ENCODE data around the gene ANTKMT. TPM values are rescaled to one million over a fixed set of nuclear protein-coding genes. Genes with fewer than 3 reads are reported as not detected.

The ANTKMT gene
- total and polyA plus RNA-seq, 5 experiments from 2014 or later, result 44.3 to 128 (median 93.5) TPM

DNA sequence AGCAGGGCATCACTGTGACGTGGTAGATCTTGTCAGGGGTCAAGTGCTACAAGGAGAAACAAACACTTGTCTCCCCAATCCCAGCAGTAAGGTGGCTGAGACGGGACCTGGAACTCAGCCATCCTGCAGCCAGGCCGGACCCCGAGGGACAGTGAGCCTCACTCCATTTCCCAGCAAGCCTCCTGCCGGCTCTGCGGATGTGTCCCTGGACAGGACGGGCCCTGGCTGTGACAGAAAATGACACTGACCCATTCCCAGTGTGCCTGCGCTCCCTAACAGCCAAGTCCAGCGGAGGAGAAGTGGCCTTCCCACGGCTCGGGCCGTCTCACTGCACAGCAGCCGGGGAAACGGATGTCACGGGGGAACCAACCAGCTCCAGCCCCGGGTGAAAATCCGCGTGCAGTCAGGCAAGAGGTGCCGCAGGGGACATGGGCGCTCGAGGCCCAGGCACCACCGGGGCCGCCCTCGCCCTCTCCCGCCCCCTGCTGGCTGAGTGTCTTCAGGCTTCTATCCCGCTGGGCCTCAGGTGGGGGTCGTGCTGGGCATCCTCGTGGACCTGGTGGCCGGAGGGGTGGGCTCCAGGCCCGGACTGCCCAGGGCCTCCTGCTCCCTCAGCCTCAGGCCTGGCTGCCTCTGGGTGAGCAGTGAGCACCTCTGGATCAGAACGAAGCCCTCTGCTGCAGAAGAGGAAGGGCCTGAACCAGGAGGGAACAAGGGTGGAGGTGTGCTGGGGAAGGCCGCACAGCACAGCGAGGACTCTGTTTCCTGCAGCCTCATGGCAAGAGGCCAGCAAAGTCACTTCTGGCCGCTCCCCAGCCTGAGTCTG, 12.6 kb downstream of the ANTKMT start:
- H3K4me3 Mint-ChIP-seq, result no peak overlapping the region
- peak; percentile 45 to 66 for ATAC-seq
- H3K27ac Mint-ChIP-seq, result no peak overlapping the region
- peaks cover 0 to 5% (median 2%) of the 10 kb centered on the region in 4 donors for H3K4me1 Mint-ChIP-seq
- no peaks in the 10 kb centered on the region for H3K9me3 Mint-ChIP-seq
- peaks cover 0 to 35% (median 2%) of the 10 kb centered on the region in 3 donors for H3K36me3 Mint-ChIP-seq
- H3K27me3 Mint-ChIP-seq, result no peaks in the 10 kb centered on the region
- DNase-seq, result peak in 3 of 10 donors; percentile 47 to 78 (median 59)
- POLR2A ChIA-PET, result interaction anchor here (1.0 to 23.0 kb wide), 2 partner anchors 17 to 39 kb away, joined by 3 to 411 read pairs; partner anchors contain the start of genes ANTKMT, CCDC78, HAGHL and METRN

DNA sequence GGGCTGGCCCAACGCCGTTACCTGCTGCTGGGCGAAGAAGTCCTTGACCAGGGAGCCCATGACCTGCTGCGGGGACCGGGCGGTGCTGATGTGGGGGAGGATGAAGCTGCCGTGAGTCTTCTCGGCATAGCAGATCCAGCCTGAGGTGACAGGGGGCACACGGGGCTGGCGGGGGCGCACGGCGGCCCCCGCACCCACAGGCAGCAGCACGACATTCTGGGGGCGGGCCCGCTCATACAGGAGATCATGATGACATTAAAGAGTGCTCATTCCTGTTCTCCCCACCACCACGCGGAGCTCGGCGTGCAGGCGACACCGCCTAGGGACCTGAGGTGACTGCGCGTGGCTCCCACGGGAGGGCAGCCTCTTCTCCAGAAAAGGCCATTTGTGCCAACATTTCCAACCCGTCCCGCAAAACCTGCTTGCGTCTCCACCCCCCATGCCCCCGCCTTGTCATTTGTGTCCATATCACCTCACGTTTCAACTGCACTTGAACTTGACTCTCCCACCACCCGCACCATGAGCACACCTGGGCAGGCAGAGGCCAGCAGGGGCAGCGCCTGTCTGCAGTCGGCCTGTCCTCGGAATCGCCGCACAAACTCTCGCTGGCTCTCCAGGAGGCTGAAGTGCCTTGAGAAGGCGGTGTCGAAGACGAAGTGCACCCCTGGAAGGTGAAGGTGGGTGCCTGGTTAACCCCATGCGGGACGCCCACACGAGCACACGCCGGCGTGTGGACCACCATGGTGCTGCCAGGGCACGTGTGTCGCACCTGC, 13.4 kb downstream of the ANTKMT start:
- ATAC-seq, result no peak
- Mint-ChIP-seq H3K9me3 (no peaks in the 10 kb centered on the region), H3K4me1 (peaks cover 0 to 10% (median 4%) of the 10 kb centered on the region in 4 donors), H3K27me3 (no peaks in the 10 kb centered on the region), H3K36me3 (peaks cover 0 to 35% (median 2%) of the 10 kb centered on the region in 3 donors), H3K4me3 (no peak overlapping the region), H3K27ac (no peak overlapping the region)
- no peak for DNase-seq
- POLR2A ChIA-PET, result interaction anchor here (1.0 to 23.0 kb wide), 2 partner anchors 18 to 39 kb away, joined by 3 to 411 read pairs; partner anchors contain the start of genes ANTKMT, CCDC78, HAGHL and METRN

DNA sequence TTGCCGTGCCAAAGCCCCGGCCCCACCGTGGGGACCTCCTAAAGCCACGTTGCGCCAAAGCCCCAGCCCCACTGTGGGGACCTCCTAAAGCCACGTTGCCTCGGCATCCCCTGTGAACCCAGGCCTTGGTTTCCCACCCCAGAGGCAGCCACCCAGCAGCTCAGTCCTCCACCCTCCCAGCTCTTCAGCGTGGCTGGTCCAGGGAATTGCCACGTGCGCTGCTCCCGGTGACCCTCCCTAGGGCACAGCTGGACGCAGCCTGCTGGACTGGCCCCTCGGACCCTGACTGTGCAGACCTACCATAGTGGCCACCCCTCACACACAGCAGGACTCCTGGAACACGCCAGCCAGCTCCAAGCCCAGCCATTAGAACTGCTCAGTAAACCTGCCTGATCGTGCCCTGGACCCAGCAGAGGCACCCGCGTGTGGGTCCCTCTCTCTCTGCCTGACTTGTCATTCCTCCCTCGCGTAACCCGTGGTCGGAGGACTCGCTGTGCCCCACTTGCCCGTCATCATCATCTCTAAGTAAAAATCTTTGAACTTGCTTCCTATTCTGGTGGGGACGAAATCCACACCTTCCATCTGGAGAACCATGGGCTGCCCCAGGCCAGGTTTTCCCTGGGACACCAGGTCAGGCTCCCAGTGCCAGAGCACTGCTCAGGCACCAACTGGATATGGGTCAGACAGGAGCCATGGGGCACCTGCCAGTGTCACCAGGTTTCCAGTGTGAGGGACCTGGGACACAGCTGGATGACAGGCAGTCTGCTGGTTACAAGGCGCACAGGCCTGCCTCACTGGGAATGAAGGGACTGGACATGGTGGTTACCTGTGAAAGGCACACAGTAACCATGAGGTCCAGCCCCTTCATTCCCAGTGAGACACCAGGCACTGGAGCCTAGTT, 14.3 kb downstream of the ANTKMT start:
- H3K27ac Mint-ChIP-seq, result peak overlapping the region in 2 of 10 donors; percentile 56 to 72
- H3K27me3 Mint-ChIP-seq, result no peaks in the 10 kb centered on the region
- POLR2A ChIA-PET, result interaction anchor here (1.0 to 23.0 kb wide), 2 partner anchors 19 to 40 kb away, joined by 3 to 411 read pairs; partner anchors contain the start of genes ANTKMT, CCDC78, HAGHL and METRN
- DNase-seq, result no peak
- no peak for ATAC-seq
- peak overlapping the region in 1 of 10 donors; percentile 26 for H3K4me3 Mint-ChIP-seq
- peaks cover 0 to 35% (median 2%) of the 10 kb centered on the region in 3 donors for H3K36me3 Mint-ChIP-seq
- peaks cover 0 to 17% (median 8%) of the 10 kb centered on the region in 4 donors for H3K4me1 Mint-ChIP-seq
- no peaks in the 10 kb centered on the region for H3K9me3 Mint-ChIP-seq

DNA sequence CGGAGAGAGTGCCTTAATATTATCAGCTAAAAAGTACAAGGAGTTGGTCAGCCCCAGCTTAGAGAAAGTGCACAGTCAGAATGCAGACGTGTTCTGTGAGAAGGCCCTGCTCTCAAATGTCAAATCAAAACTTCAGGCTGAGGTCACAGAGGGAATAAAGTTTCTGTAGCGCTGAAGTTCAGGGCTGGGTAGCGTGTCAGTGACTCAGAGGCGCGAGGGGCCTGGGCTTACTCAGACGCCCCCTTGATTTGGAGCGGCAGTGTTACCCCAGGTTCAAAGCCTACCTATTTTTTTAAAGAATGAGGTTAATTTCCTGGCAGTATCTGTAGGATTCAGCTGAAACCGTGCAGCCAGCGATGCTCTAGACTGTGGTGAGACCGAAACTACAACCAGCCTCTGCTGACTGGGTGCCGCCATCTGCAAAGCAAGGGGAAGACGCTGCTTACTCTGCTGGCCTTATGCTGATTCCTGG, 15.1 kb downstream of the ANTKMT start:
- Mint-ChIP-seq H3K27ac (peak overlapping the region in 2 of 10 donors; percentile 72 to 82), H3K4me1 (peaks cover 0 to 17% (median 8%) of the 10 kb centered on the region in 4 donors)
- POLR2A ChIA-PET, result interaction anchor here (23.0 kb wide), 1 partner anchor 19 kb away, joined by 411 read pairs; the partner anchor contains the start of genes ANTKMT, CCDC78, HAGHL and METRN

DNA sequence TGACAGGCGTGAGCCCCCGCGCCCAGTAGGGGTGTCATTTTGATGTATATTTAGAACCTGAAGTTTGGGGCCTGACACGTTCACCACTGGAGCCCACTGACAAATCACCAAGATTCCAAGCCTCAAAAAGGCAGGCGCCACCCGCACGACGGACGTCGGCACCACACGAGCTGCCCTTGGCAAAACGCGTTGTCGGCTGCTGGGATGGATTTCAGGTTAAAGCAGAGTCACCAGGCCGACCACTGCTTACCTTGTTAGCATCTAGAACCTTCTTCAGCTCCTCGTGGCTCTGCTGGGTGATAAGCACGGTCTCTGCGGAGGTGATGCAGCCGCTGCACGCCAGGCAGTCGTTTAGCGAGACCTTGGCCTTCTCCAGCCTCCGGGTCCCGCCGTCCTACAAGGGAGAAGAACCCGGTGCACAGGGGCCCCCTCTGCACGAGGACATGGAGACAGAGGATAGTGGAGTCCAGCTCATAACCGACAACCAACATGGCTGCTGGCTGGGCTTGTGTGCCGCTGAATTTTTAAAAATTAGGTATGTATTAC, 16.1 kb downstream of the ANTKMT start:
- ATAC-seq (no peak), DNase-seq (no peak)
- Mint-ChIP-seq H3K36me3 (peaks cover 0 to 34% (median 2%) of the 10 kb centered on the region in 3 donors), H3K4me3 (no peak overlapping the region), H3K27ac (no peak overlapping the region), H3K27me3 (no peaks in the 10 kb centered on the region), H3K9me3 (no peaks in the 10 kb centered on the region), H3K4me1 (peaks cover 0 to 19% (median 8%) of the 10 kb centered on the region in 4 donors)
- POLR2A ChIA-PET, result interaction anchor here (23.0 kb wide), 1 partner anchor 20 kb away, joined by 411 read pairs; the partner anchor contains the start of genes ANTKMT, CCDC78, HAGHL and METRN

More for the DNA sequence above, 15.1 kb downstream of the ANTKMT start:
- ATAC-seq, result no peak
- DNase-seq, result no peak
- Mint-ChIP-seq H3K36me3 (peaks cover 0 to 35% (median 2%) of the 10 kb centered on the region in 3 donors), H3K9me3 (no peaks in the 10 kb centered on the region), H3K27me3 (no peaks in the 10 kb centered on the region), H3K4me3 (no peak overlapping the region)

DNA sequence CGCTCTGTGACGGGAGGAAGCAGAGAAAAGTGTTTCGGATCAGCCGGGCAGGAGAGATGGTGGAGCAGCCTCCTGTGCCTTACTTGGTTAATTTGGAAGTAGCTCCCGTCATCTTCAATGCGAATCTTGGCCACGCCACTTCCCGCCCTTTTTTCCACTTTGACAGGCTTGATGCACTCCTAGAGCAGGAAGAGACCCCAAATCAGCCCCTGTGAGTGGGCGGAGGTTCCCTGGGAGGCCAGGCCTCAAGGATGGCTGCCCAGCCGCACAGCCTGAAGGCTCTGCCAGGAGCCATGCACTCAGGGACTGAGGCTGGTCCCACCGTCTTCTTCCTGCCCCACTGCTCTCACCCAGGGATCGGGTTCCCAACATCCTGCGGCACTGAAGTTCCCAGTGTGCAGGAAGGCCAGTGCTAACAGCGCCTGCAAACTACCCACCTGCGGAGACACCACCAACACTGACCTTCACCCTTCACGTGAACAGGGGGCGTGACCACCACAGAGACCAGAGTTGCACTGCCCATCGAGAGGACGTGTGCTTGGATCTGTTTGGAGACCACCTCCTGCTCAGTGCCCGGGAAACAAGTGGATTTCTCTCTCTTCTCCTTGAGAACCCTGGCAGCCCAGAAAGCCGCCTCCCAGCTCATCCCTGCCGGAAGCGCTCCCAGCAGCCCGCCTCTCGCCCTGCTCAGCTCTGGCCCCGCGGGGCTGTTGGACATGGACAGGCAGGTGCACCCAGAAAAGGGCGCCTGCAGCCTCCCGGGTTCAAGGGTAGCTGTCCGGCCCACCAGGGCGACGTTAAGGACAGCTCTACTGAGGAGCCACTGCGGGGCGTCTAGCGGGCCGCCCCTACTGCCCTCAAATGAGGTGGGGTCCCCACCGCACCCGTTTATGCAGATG, 18.9 kb downstream of the ANTKMT start:
- Mint-ChIP-seq H3K27me3 (no peaks in the 10 kb centered on the region), H3K36me3 (peaks cover 0 to 23% (median 2%) of the 10 kb centered on the region in 3 donors), H3K9me3 (no peaks in the 10 kb centered on the region), H3K4me1 (peaks cover 0 to 19% (median 8%) of the 10 kb centered on the region in 4 donors), H3K4me3 (peak overlapping the region; percentile 47 to 85 (median 74)), H3K27ac (peak overlapping the region in 6 of 10 donors; percentile 43 to 80 (median 68))
- POLR2A ChIA-PET, result interaction anchor here (1.0 to 23.0 kb wide), 6 partner anchors 10 to 72 kb away, joined by 3 to 411 read pairs (median 8); partner anchors contain the start of genes ANTKMT, CCDC78, HAGHL and METRN
- ATAC-seq (no peak), DNase-seq (no peak)

DNA sequence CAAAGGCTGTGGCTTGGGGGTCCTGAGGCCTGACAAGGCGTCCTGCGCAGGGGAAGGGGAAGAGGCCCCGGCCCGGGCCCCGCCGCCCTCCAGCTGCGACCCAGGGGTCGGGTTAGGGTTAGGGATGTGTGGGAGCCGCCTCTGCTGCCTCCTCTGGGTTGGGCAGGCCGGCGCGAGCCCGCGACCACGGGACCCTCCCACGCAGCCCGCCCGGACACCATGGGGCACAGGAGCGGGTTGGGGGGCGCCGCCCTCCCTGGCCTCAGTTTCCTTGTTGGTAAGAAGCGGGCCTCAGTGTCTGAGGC, 19.5 kb downstream of the ANTKMT start:
- POLR2A ChIA-PET, result interaction anchor here (1.0 to 23.0 kb wide), 5 partner anchors 10 to 50 kb away, joined by 3 to 411 read pairs (median 11); partner anchors contain the start of genes ANTKMT, CCDC78, HAGHL and METRN

DNA sequence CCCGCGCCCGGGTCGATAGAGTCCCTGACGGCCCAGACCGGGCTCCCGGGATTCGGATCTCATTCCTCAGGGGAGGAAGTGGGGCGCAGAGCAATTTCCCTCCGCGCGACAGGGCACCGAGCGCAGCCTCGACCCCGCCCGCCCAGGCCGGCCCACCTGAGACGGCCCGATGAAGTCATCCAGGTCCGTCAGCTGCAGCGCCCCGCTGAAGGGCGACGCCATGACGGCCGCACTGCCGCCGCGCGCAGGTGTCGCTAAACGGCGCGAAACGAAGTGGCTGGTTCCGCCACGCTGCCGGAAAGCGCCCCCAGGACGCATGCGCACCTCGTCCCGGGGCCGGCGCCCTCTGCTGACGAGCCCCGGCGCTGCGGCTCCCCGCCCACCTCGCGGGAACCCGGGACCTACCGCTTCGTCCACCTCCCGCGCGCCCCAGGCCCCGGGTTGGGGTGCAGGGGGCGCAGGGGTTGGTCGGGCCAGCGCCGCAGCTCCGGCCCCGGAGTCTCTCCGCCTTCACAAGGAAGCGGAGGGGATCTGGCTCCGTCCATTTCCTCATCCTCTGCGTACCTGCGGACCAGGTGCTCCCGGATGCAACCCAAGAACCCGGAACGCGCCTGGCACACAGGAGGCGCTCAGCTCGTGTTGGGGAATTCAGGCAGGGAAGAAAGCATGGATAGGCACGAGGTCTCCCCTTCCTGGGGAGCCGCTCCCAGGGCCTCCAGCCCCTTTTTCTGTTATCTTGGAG, 20.0 kb downstream of the ANTKMT start, which contains the start of gene CIAO3:
CIAO3 (minus strand) TSS at position 234 of the 742 bp plus-strand sequence; CDS start at position 222, 12 bp downstream.
- Mint-ChIP-seq H3K27ac (peak within 1 kb of the TSS in 7 of 10 donors; percentile 43 to 82 (median 60)), H3K4me3 (peak within 1 kb of the TSS; percentile 73 to 85 (median 76)), H3K27me3 (no peaks in the 10 kb centered on the region), H3K9me3 (no peaks in the 10 kb centered on the region), H3K36me3 (peaks cover 0 to 14% (median under 1%) of the 10 kb centered on the region in 3 donors), H3K4me1 (peaks cover 0 to 19% (median 8%) of the 10 kb centered on the region in 4 donors)
- ATAC-seq (peak; percentile 92 to 96), DNase-seq (peak; percentile 84 to 99 (median 92))
- POLR2A ChIA-PET, result interaction anchor here (1.0 to 23.0 kb wide), 6 partner anchors 11 to 55 kb away, joined by 3 to 411 read pairs (median 8); partner anchors contain the start of genes ANTKMT, CCDC78, HAGHL and METRN

More for the DNA sequence above, 19.5 kb downstream of the ANTKMT start:
- no peaks in the 10 kb centered on the region for H3K9me3 Mint-ChIP-seq
- H3K27me3 Mint-ChIP-seq, result no peaks in the 10 kb centered on the region
- H3K36me3 Mint-ChIP-seq, result peaks cover 0 to 19% (median 2%) of the 10 kb centered on the region in 3 donors
- H3K4me1 Mint-ChIP-seq, result peaks cover 0 to 19% (median 8%) of the 10 kb centered on the region in 4 donors
- peak overlapping the region in 7 of 10 donors; percentile 43 to 82 (median 60) for H3K27ac Mint-ChIP-seq
- DNase-seq, result no peak
- peak overlapping the region; percentile 41 to 85 (median 75) for H3K4me3 Mint-ChIP-seq
- peak; percentile 15 to 21 for ATAC-seq

DNA sequence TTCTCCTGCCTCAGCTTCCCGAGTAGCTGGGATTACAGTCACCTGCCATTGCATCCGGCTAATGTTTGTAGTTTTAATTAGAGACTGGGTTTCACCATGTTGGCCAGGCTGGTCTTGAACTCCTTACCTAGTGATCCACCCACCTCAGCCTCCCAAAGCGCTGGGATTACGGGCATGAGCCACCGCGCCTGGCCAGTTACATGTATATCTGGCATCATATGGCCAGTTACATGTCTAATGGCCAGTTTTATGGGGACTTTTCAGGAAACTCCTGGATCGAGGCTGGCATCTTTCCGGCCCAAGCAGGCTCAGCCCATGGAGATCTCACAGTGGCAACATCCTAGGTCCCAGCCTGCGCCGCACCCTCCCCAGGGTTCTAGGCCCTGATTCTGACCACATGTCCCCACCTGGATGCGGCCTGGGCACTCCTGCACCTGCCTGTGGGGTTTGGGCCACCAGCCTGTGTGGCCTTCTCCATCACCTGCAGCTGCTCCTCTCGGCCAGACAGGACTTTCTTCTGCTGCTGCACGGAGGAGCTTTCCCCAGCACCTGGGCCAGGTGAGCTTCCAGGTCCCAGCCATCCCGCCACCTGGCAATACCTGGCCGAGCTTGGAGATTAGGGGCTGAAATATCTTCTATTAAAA, 21.2 kb downstream of the ANTKMT start:
- H3K9me3 Mint-ChIP-seq, result no peaks in the 10 kb centered on the region
- DNase-seq (no peak), ATAC-seq (no peak)
- no peaks in the 10 kb centered on the region for H3K27me3 Mint-ChIP-seq
- POLR2A ChIA-PET, result interaction anchor here (1.0 to 23.0 kb wide), 2 partner anchors 25 to 54 kb away, joined by 3 to 411 read pairs; partner anchors contain the start of genes ANTKMT, CCDC78, HAGHL and METRN
- peak overlapping the region in 3 of 10 donors; percentile 11 to 55 (median 43) for H3K27ac Mint-ChIP-seq
- peak overlapping the region; percentile 61 to 80 (median 72) for H3K4me3 Mint-ChIP-seq
- peaks cover 0 to 19% (median 9%) of the 10 kb centered on the region in 4 donors for H3K4me1 Mint-ChIP-seq
- H3K36me3 Mint-ChIP-seq, result peaks cover 0 to 6% (median 0%) of the 10 kb centered on the region in 3 donors

All from naive thymus-derived CD8-positive, alpha-beta T cell (primary cell).